SK-N-SH (cell line): ENCODE results near the gene GAS7. TPM values are rescaled to one million over a fixed set of nuclear protein-coding genes. Genes with fewer than 3 reads are reported as not detected.

Source experiments
- CTCF ChIA-PET: fragments of 300-600, 350-600 bp; formaldehyde crosslinking; extraction: SDS; loops from one replicate; lab custom pipeline; 2021; lab: Yijun Ruan, JAX
- POLR2A ChIA-PET: fragments of 350-600 bp; sonication (Branson Sonifier 250); formaldehyde crosslinking; extraction: SDS; loops from one replicate; lab custom pipeline; 2020; ENCODE audit warnings: antibody characterized with exemption, inconsistent platforms; lab: Yijun Ruan, JAX
- DNase-seq: peaks from one replicate; pipeline ENCODE4 v3.0.0; 2012
- H2AFZ ChIP-seq: fragments of 200-600 bp; sonication (generic); 2 replicates; pipeline ENCODE4 v1.8.1; 2016; ENCODE audit warnings: antibody characterized with exemption, mild to moderate bottlenecking, low read depth
- H3F3A ChIP-seq: fragments of 200-600 bp; sonication (generic); replicated peaks from 2 replicates; pipeline ENCODE3; 2016; ENCODE audit warnings: antibody characterized with exemption, mild to moderate bottlenecking; ENCODE audit not compliant: insufficient read depth
- H3K27ac ChIP-seq, 2 experiments: fragments of 200-500 bp in 1 of 2; fragments of 200-600 bp in 1 of 2; sonication (Bioruptor generic) in 1 of 2; sonication (generic), shearing (Covaris generic) in 1 of 2; 2 replicates each; pipeline versions ENCODE4 v1.5.1 to v1.6.1; 2014 to 2016; ENCODE audit warnings: low read depth in 2 of 2, inconsistent platforms in 1 of 2, low read length in 1 of 2, mild to moderate bottlenecking in 1 of 2, mixed read lengths in 1 of 2
- H3K27me3 ChIP-seq: fragments of 200-600 bp; sonication (generic), shearing (Covaris generic); 2 replicates; pipeline ENCODE4 v1.6.1; 2016; ENCODE audit warnings: mixed run types; ENCODE audit not compliant: insufficient read depth
- H3K36me3 ChIP-seq, 2 experiments: fragments of 200-500 bp in 1 of 2; fragments of 200-600 bp in 1 of 2; sonication (Bioruptor generic) in 1 of 2; sonication (generic) in 1 of 2; replicated peaks in 1 of 2; 2 replicates each; pipeline versions ENCODE3 to v1.5.1; 2014 to 2016; ENCODE audit warnings: low read length in 1 of 2, mild to moderate bottlenecking in 1 of 2; ENCODE audit not compliant: insufficient read depth in 2 of 2, control insufficient read depth in 1 of 2
- H3K4me1 ChIP-seq, 2 experiments: fragments of 200-500 bp in 1 of 2; fragments of 200-600 bp in 1 of 2; sonication (Bioruptor generic) in 1 of 2; sonication (generic), shearing (Covaris generic) in 1 of 2; 2 replicates each; pipeline versions ENCODE4 v1.5.1 to v1.6.1; 2014 to 2016; ENCODE audit warnings: low read depth in 1 of 2, low read length in 1 of 2, mixed run types in 1 of 2; ENCODE audit not compliant: insufficient read depth in 2 of 2, control insufficient read depth in 1 of 2
- H3K4me2 ChIP-seq: fragments of 200-600 bp; sonication (generic), shearing (Covaris generic); 2 replicates; pipeline ENCODE4 v1.6.1; 2017; ENCODE audit warnings: mixed run types
- H3K4me3 ChIP-seq, 2 experiments: fragments of 200-500 bp in 1 of 2; fragments of 200-600 bp in 1 of 2; sonication (Bioruptor generic) in 1 of 2; sonication (generic), shearing (Covaris generic) in 1 of 2; 2 replicates each; pipeline versions ENCODE4 v1.5.1 to v1.8.1; 2014 to 2016; ENCODE audit warnings: low read depth in 2 of 2, inconsistent platforms in 1 of 2, low read length in 1 of 2, mild to moderate bottlenecking in 1 of 2, mixed read lengths in 1 of 2, moderate library complexity in 1 of 2
- H3K79me2 ChIP-seq: fragments of 200-600 bp; sonication (generic); 2 replicates; pipeline ENCODE4 v1.8.1; 2017; ENCODE audit warnings: mild to moderate bottlenecking; ENCODE audit not compliant: insufficient read depth
- H3K9ac ChIP-seq: fragments of 200-600 bp; sonication (generic); 2 replicates; pipeline ENCODE4 v1.6.1; 2017; ENCODE audit warnings: mixed run types
- H3K9me2 ChIP-seq: fragments of 200-600 bp; sonication (generic); 2 replicates; pipeline ENCODE4 v1.6.1; 2017; ENCODE audit warnings: mixed run types
- H3K9me3 ChIP-seq: fragments of 200-600 bp; sonication (generic); 2 replicates; pipeline ENCODE4 v1.6.1; 2017; ENCODE audit warnings: mixed run types, mild to moderate bottlenecking, moderate library complexity
- H4K20me1 ChIP-seq: fragments of 200-600 bp; sonication (generic); 2 replicates; pipeline ENCODE4 v1.6.1; 2017; ENCODE audit warnings: mild to moderate bottlenecking, mixed run types; ENCODE audit not compliant: insufficient read depth
- CHD2 ChIP-seq: fragments of 150-350 bp; IDR thresholded peaks from 2 replicates; pipeline ENCODE4 v1.6.1; 2018; ENCODE audit warnings: low read length; ENCODE audit not compliant: partially characterized antibody
- CTCF ChIP-seq: fragments of 200-600 bp; sonication (generic); IDR thresholded peaks from 2 replicates; pipeline ENCODE4 v1.6.1; 2017; ENCODE audit warnings: antibody characterized with exemption, mild to moderate bottlenecking, moderate library complexity
- EP300 ChIP-seq, 2 experiments: IDR thresholded peaks; 2 replicates each; pipeline versions ENCODE4 v1.4.0 to v1.6.1; 2012; ENCODE audit warnings: borderline replicate concordance in 1 of 2, low read depth in 1 of 2, low read length in 1 of 2
- FOSL2 ChIP-seq: IDR thresholded peaks from 2 replicates; pipeline ENCODE4 v1.4.0; 2012; ENCODE audit warnings: low read depth, mild to moderate bottlenecking, moderate library complexity, borderline replicate concordance
- FOXJ3 ChIP-seq: sonication (generic); formaldehyde crosslinking; IDR thresholded peaks from 2 replicates; pipeline ENCODE4 v1.5.1; 2020; ENCODE audit warnings: mild to moderate bottlenecking, missing genetic modification reagents
- IRF3 ChIP-seq: fragments of 150-350 bp; IDR thresholded peaks from 2 replicates; pipeline ENCODE4 v1.6.1; 2016; ENCODE audit warnings: mild to moderate bottlenecking, low read depth, low read length
- MAX ChIP-seq: IDR thresholded peaks from 2 replicates; pipeline ENCODE4 v1.4.0; 2012; ENCODE audit warnings: low read depth
- MXI1 ChIP-seq: IDR thresholded peaks from 2 replicates; pipeline ENCODE4 v1.6.1; 2012; ENCODE audit warnings: mild to moderate bottlenecking, low read depth, low read length, improper control_type of control experiment
- PBX3 ChIP-seq: IDR thresholded peaks from 2 replicates; pipeline ENCODE4; 2012
- POLR2AphosphoS5 ChIP-seq: IDR thresholded peaks from 2 replicates; pipeline ENCODE4 v1.6.1; 2012; ENCODE audit warnings: low read depth, low read length
- RAD21 ChIP-seq: IDR thresholded peaks from 2 replicates; pipeline ENCODE4 v1.6.1; 2012; ENCODE audit warnings: mild to moderate bottlenecking, low read length
- SMC3 ChIP-seq: IDR thresholded peaks from 2 replicates; pipeline ENCODE4 v1.6.1; 2012; ENCODE audit warnings: low read depth, low read length, improper control_type of control experiment
- TAF1 ChIP-seq: IDR thresholded peaks from 2 replicates; pipeline ENCODE4 v1.6.1; 2012; ENCODE audit warnings: low read depth, mild to moderate bottlenecking, low read length, moderate library complexity, borderline replicate concordance
- USF1 ChIP-seq: IDR thresholded peaks from 2 replicates; pipeline ENCODE4 v1.4.0; 2012; ENCODE audit warnings: low read depth, borderline replicate concordance
- USF2 ChIP-seq: fragments of 150-350 bp; IDR thresholded peaks from 2 replicates; pipeline ENCODE4 v1.6.1; 2017; ENCODE audit warnings: antibody characterized with exemption, low read length, low read depth, borderline replicate concordance
- WGBS: methylation state at CpG from one replicate; pipeline ENCODE4 v1.1.6; 2017; ENCODE audit warnings: low lambda C conversion rate; 5-methylcytosine and 5-hydroxymethylcytosine counted together
- polyA plus RNA-seq, 3 experiments: library from polyadenylated mRNA; depleted of rRNA; stranded (reverse); fragments of >200 nt; gene quantifications; 2 replicates each; pipeline ENCODE4 v1.2.3, GENCODE V29; 2012

The GAS7 gene
- polyA plus RNA-seq, 1 of the 3 experiments (the other 2 are of a cell fraction), result 0.12 TPM

- CTCF ChIA-PET, result interaction anchor here (0.6 kb wide), 1 partner anchor 1054 kb away, joined by 3 read pairs; no protein-coding TSS in a partner anchor
- DNase-seq, result no peak
- no peaks in the 10 kb centered on the region for H4K20me1 ChIP-seq
- TF ChIP-seq CHD2 (no peak), CTCF (no peak), MXI1 (no peak), IRF3 (no peak), FOXJ3 (no peak), EP300 (IDR thresholded peaks at IDR 0.05; ENCODE audit: borderline replicate concordance in 1 of 2, low read depth in 1 of 2, low read length in 1 of 2) (no peak), USF2 (no peak), SMC3 (no peak), PBX3 (no peak), RAD21 (no peak), MAX (no peak), FOSL2 (no peak), TAF1 (no peak), POLR2AphosphoS5 (no peak), USF1 (no peak)
- WGBS, result 12% methylated on average over 3 of the region's 3 CpGs
- H3K9ac ChIP-seq, result no peak overlapping the region
- H3K4me1 ChIP-seq, result no peaks in the 10 kb centered on the region
- H3F3A ChIP-seq, result no peaks in the 10 kb centered on the region
- no peak overlapping the region for H3K27ac ChIP-seq
- no peaks in the 10 kb centered on the region for H3K9me3 ChIP-seq
- H3K4me2 ChIP-seq, result no peak overlapping the region
- H2AFZ ChIP-seq, result no peak overlapping the region
- H3K4me3 ChIP-seq, result no peak overlapping the region
- H3K36me3 ChIP-seq, result no peaks in the 10 kb centered on the region
- no peaks in the 10 kb centered on the region for H3K79me2 ChIP-seq
- H3K27me3 ChIP-seq, result peaks cover 51% of the 10 kb centered on the region
- no peaks in the 10 kb centered on the region for H3K9me2 ChIP-seq
- POLR2A ChIA-PET, result no interaction called here
Measured at GRCh38 chr17:10200016-10200415, 1.6 kb upstream of the GAS7 start.
